ENCODE data around the gene IFRD2.
"Not testable (repeated sequence)": the region's sequence is repeated elsewhere in the genome, so short reads cannot be mapped to it uniquely, and the experiment has no call there.

The IFRD2 gene

DNA sequence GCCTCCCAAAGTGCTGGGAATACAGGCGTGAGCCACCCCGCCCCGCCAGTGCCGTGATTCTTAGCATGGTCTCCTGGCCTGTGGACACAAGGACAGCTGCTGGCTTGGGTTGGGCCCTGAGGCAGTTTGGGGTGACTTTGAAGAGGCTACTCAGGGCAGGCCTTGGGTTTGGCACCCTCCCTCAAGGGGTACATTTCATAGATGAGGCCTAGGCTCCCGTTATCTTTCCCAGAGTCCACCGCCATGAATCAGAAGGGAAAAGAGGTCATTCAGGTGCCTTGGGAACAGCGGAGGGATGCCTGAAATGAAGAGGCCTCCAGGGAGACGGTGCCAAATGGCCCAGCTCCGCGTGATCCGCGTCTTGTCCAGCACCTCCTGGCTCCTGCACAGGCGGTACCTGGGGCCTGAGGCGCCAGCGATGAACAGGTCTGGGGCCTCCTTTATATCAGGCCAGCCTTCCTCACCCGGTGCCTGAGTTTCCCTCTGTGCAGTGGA is 46.9 kb downstream of the IFRD2 start:
- Histone ChIP-seq H3K36me3 (peaks cover 19 to 77% (median 54%) of the 10 kb centered on the region in 11 experiments; a peak in 21 of 22 replicates), H3K4me1 (peaks cover 87 to 100% (median 99%) of the 10 kb centered on the region in 10 experiments), H3K9me3 (replicated peaks in 1 of 11) (no peaks in the 10 kb centered on the region)

DNA sequence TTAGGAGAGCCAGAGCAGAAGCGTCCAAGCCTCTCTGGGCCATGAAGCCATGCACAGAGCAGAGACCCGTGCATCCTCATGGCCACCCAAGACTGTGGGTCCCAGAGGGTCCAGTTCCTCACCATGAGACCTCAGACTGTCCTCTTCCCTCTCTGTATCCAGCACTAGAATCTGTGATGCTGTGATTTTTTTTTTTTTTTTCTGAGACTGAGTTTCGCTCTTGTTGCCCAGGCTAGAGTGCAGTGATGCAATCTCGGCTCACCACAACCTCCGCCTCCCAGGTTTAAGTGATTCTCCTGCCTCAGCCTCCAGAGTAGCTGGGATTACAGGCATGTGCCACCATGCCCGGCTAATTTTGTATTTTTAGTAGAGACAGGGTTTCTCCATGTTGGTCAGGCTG is 47.4 kb downstream of the IFRD2 start:
- Histone ChIP-seq H3K36me3 (peaks cover 20 to 77% (median 55%) of the 10 kb centered on the region in 11 experiments), H3K27ac (peak overlapping the region; percentile 90 to 99 (median 94)), H4K20me1 (peaks cover 59 to 99% (median 76%) of the 10 kb centered on the region in 11 experiments), H3K4me3 (peak overlapping the region in 7 of 10 experiments; percentile 14 to 100 (median 48); a peak in 9 of 20 replicates), H3K4me1 (peaks cover 92 to 100% (median 99%) of the 10 kb centered on the region in 10 experiments), H3K4me2 (peak overlapping the region; percentile 91 to 100 (median 97)), H3K9ac (peak overlapping the region; percentile 80 to 99 (median 97))
- not testable (repeated sequence) for H3K27me3 ChIP-seq; H3K9me3 ChIP-seq (replicated peaks in 1 of 11)
- peak in 8 of 11 experiments; percentile 14 to 74 (median 40); a peak in 7 of 22 replicates for TF ChIP-seq Cebpa-rat (IDR thresholded peaks at IDR 0.05)

More for the DNA sequence above, 46.9 kb downstream of the IFRD2 start:
- peak overlapping the region; percentile 46 to 69 (median 55) for H3K4me3 ChIP-seq
- peak overlapping the region; percentile 91 to 100 (median 97) for H3K4me2 ChIP-seq
- H4K20me1 ChIP-seq: peaks cover 59 to 99% (median 76%) of the 10 kb centered on the region in 11 experiments
- peak overlapping the region; percentile 90 to 99 (median 94) for H3K27ac ChIP-seq
- peak overlapping the region; percentile 80 to 99 (median 97) for H3K9ac ChIP-seq
- peak in 3 of 11 experiments; percentile 1 to 6 (median 5); a peak in 1 of 22 replicates for TF ChIP-seq Cebpa-rat (IDR thresholded peaks at IDR 0.05)
- H3K27me3 ChIP-seq: no peaks in the 10 kb centered on the region

- no peak for TF ChIP-seq Cebpa-rat (IDR thresholded peaks at IDR 0.05)
- H3K9ac ChIP-seq: peak overlapping the region; percentile 73 to 99 (median 97)
- peak overlapping the region in 8 of 10 experiments; percentile 44 to 100 (median 50); a peak in 16 of 20 replicates for H3K4me3 ChIP-seq
- no peaks in the 10 kb centered on the region for H3K9me3 ChIP-seq (replicated peaks in 1 of 11)
- peaks cover 94 to 100% (median 100%) of the 10 kb centered on the region in 10 experiments for H3K4me1 ChIP-seq
- peaks cover 31 to 77% (median 55%) of the 10 kb centered on the region in 11 experiments for H3K36me3 ChIP-seq
- peaks cover 59 to 99% (median 76%) of the 10 kb centered on the region in 11 experiments for H4K20me1 ChIP-seq
- peak overlapping the region; percentile 90 to 100 (median 97) for H3K4me2 ChIP-seq
- H3K27me3 ChIP-seq: no peaks in the 10 kb centered on the region
- peak overlapping the region; percentile 90 to 99 (median 94) for H3K27ac ChIP-seq
Measured at GRCh38 chr3:50243543-50243895, 48.7 kb downstream of the IFRD2 start.

GRCh38 chr3:50242851-50243542 is 49.2 kb downstream of the IFRD2 start:
- peaks cover 90 to 100% (median 99%) of the 10 kb centered on the region in 10 experiments for H3K4me1 ChIP-seq
- no peaks in the 10 kb centered on the region for H3K27me3 ChIP-seq
- H3K9me3 ChIP-seq (replicated peaks in 1 of 11): no peaks in the 10 kb centered on the region
- H3K4me3 ChIP-seq: peak overlapping the region in 9 of 10 experiments; percentile 23 to 100 (median 48); a peak in 16 of 20 replicates
- peak overlapping the region; percentile 73 to 99 (median 97) for H3K9ac ChIP-seq
- peaks cover 27 to 76% (median 53%) of the 10 kb centered on the region in 11 experiments; a peak in 21 of 22 replicates for H3K36me3 ChIP-seq
- peak overlapping the region; percentile 90 to 100 (median 97) for H3K4me2 ChIP-seq
- TF ChIP-seq Cebpa-rat (IDR thresholded peaks at IDR 0.05): peak in 3 of 11 experiments; percentile 12 to 30 (median 14); a peak in 2 of 22 replicates
- peaks cover 59 to 99% (median 76%) of the 10 kb centered on the region in 11 experiments for H4K20me1 ChIP-seq
- peak overlapping the region; percentile 90 to 99 (median 94) for H3K27ac ChIP-seq

DNA sequence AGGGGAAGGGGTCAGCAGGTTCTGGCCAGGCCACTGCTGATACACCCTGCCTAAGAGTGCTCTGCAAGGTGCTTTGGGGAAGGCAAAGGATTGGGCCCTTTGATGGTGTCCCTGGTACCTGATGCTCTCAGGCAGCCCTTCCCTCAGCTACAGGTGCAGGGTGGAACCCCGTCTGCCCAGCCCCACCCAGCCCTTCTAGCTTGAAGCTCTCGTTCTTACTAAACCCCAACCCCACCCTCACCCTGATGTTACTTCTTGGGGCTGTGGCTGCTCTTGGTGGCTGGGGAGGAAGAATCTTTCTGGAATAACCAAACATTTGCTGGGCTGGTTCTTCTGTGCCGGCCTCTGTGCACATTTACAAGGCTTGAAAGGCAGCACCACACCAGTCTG is 49.9 kb downstream of the IFRD2 start:
- Histone ChIP-seq H3K27ac (peak overlapping the region; percentile 90 to 99 (median 94)), H4K20me1 (peaks cover 54 to 98% (median 75%) of the 10 kb centered on the region in 11 experiments), H3K4me1 (peaks cover 84 to 96% (median 93%) of the 10 kb centered on the region in 10 experiments), H3K4me2 (peak overlapping the region; percentile 90 to 100 (median 97)), H3K27me3 (no peaks in the 10 kb centered on the region), H3K4me3 (peak overlapping the region in 9 of 10 experiments; percentile 23 to 100 (median 48); a peak in 13 of 20 replicates), H3K36me3 (peaks cover 22 to 72% (median 48%) of the 10 kb centered on the region in 11 experiments; a peak in 21 of 22 replicates), H3K9ac (peak overlapping the region; percentile 73 to 99 (median 97)), H3K9me3 (replicated peaks in 1 of 11) (no peaks in the 10 kb centered on the region)
- TF ChIP-seq Cebpa-rat (IDR thresholded peaks at IDR 0.05): no peak

GRCh38 chr3:50241713-50242380 is 50.4 kb downstream of the IFRD2 start:
- Histone ChIP-seq H3K4me2 (peak overlapping the region; percentile 90 to 100 (median 97)), H3K4me3 (peak overlapping the region in 9 of 10 experiments; percentile 23 to 100 (median 48); a peak in 15 of 20 replicates), H3K27ac (peak overlapping the region; percentile 90 to 99 (median 94)), H4K20me1 (peaks cover 53 to 98% (median 75%) of the 10 kb centered on the region in 11 experiments), H3K9ac (peak overlapping the region; percentile 73 to 99 (median 97)), H3K36me3 (peaks cover 21 to 68% (median 44%) of the 10 kb centered on the region in 11 experiments; a peak in 20 of 22 replicates), H3K9me3 (replicated peaks in 1 of 11) (no peaks in the 10 kb centered on the region), H3K27me3 (no peaks in the 10 kb centered on the region), H3K4me1 (peaks cover 79 to 93% (median 88%) of the 10 kb centered on the region in 10 experiments)
- no peak for TF ChIP-seq Cebpa-rat (IDR thresholded peaks at IDR 0.05)

- Histone ChIP-seq H3K4me1 (peaks cover 73 to 86% (median 81%) of the 10 kb centered on the region in 10 experiments), H3K4me2 (peak overlapping the region; percentile 90 to 100 (median 97)), H3K9me3 (replicated peaks in 1 of 11) (no peaks in the 10 kb centered on the region), H4K20me1 (peaks cover 54 to 98% (median 76%) of the 10 kb centered on the region in 11 experiments), H3K36me3 (peaks cover 21 to 65% (median 44%) of the 10 kb centered on the region in 11 experiments; a peak in 20 of 22 replicates), H3K4me3 (peak overlapping the region in 7 of 10 experiments; percentile 33 to 100 (median 52); a peak in 11 of 20 replicates), H3K9ac (peak overlapping the region; percentile 73 to 99 (median 97)), H3K27me3 (no peaks in the 10 kb centered on the region), H3K27ac (peak overlapping the region; percentile 90 to 99 (median 94))
- no peak for TF ChIP-seq Cebpa-rat (IDR thresholded peaks at IDR 0.05)
Measured at GRCh38 chr3:50241163-50241562, 51.1 kb downstream of the IFRD2 start.

GRCh38 chr3:50239649-50240048 is 52.6 kb downstream of the IFRD2 start:
- peaks cover 53 to 84% (median 67%) of the 10 kb centered on the region in 11 experiments for H4K20me1 ChIP-seq
- H3K4me1 ChIP-seq: peaks cover 67 to 80% (median 75%) of the 10 kb centered on the region in 10 experiments

More at GRCh38 chr3:50239649-50240048, 52.6 kb downstream of the IFRD2 start:
- Histone ChIP-seq H3K27me3 (no peaks in the 10 kb centered on the region), H3K27ac (peak overlapping the region; percentile 83 to 99 (median 94); a peak in 21 of 22 replicates), H3K4me2 (peak overlapping the region; percentile 90 to 100 (median 97)), H3K4me3 (peak overlapping the region in 7 of 10 experiments; percentile 11 to 100 (median 96); a peak in 10 of 20 replicates), H3K9me3 (replicated peaks in 1 of 11) (no peaks in the 10 kb centered on the region), H3K36me3 (peaks cover 21 to 54% (median 43%) of the 10 kb centered on the region in 11 experiments; a peak in 20 of 22 replicates), H3K9ac (peak overlapping the region; percentile 92 to 99 (median 97); a peak in 21 of 22 replicates)
- no peak for TF ChIP-seq Cebpa-rat (IDR thresholded peaks at IDR 0.05)
